HEK293 (cell line): ENCODE results near the gene BLOC1S4.

Source experiments
- CTCF ChIA-PET: fragments of 350-600 bp; formaldehyde crosslinking; extraction: SDS; loops from one replicate; lab custom pipeline; 2021; ENCODE audit warnings: antibody characterized with exemption; lab: Yijun Ruan, JAX
- POLR2A ChIA-PET: fragments of 300-600 bp; formaldehyde crosslinking; extraction: SDS; loops from one replicate; lab custom pipeline; 2020; ENCODE audit warnings: antibody characterized with exemption, inconsistent platforms; lab: Yijun Ruan, JAX
- H3K27ac ChIP-seq: fragments of 200-500 bp; sonication (Bioruptor generic); 2 replicates; pipeline ENCODE4 v1.5.1; 2014; ENCODE audit warnings: low read depth, low read length, control low read depth, inconsistent platforms; ENCODE audit errors: extremely low read depth
- H3K36me3 ChIP-seq, 2 experiments: fragments of 200-500 bp in 1 of 2; sonication (Bioruptor generic) in 1 of 2; 1 replicate in 1 of 2; 2 replicates in 1 of 2; pipeline ENCODE4 v1.5.1; 2014 to 2017; ENCODE audit warnings: inconsistent platforms in 2 of 2, low read length in 2 of 2; ENCODE audit not compliant: control insufficient read depth in 2 of 2, insufficient read depth in 1 of 2
- H3K4me1 ChIP-seq: fragments of 200-500 bp; sonication (Bioruptor generic); 2 replicates; pipeline ENCODE4 v1.5.1; 2014; ENCODE audit warnings: mild to moderate bottlenecking, low read length, inconsistent platforms; ENCODE audit not compliant: control insufficient read depth, insufficient read depth
- H3K4me3 ChIP-seq: 2 replicates; pipeline ENCODE4 v1.5.1; 2011; ENCODE audit warnings: low read depth, mild to moderate bottlenecking, control low read depth, low read length, moderate library complexity
- H3K9me3 ChIP-seq: fragments of 200-500 bp; sonication (Bioruptor generic); 2 replicates; pipeline ENCODE4 v1.5.1; 2014; ENCODE audit warnings: low read depth, low read length, inconsistent platforms; ENCODE audit not compliant: control insufficient read depth, insufficient read depth
- ATF2 ChIP-seq: fragments of 450-650 bp; formaldehyde crosslinking; IDR thresholded peaks from 2 replicates; pipeline ENCODE4 v1.5.1; 2016; ENCODE audit warnings: missing biosample characterization, missing genetic modification characterization, low read depth
- GLIS1 ChIP-seq: fragments of 450-650 bp; formaldehyde crosslinking; IDR thresholded peaks from 2 replicates; pipeline ENCODE4 v1.5.1; 2016; ENCODE audit warnings: missing biosample characterization, missing genetic modification characterization
- HOXD13 ChIP-seq: sonication (generic); formaldehyde crosslinking; IDR thresholded peaks from 2 replicates; pipeline ENCODE4 v1.8.0; 2022; ENCODE audit warnings: missing genetic modification reagents, borderline replicate concordance
- OVOL3 ChIP-seq: fragments of 450-650 bp; formaldehyde crosslinking; IDR thresholded peaks from 2 replicates; pipeline ENCODE4 v1.5.1; 2016; ENCODE audit warnings: missing biosample characterization, missing genetic modification characterization
- ZFP41 ChIP-seq: fragments of 450-650 bp; formaldehyde crosslinking; IDR thresholded peaks from 2 replicates; pipeline ENCODE4 v1.5.1; 2016; ENCODE audit warnings: missing biosample characterization, missing genetic modification characterization, borderline replicate concordance
- ZNF157 ChIP-seq: fragments of 450-650 bp; formaldehyde crosslinking; IDR thresholded peaks from 2 replicates; pipeline ENCODE4 v1.5.1; 2016; ENCODE audit warnings: missing biosample characterization, missing genetic modification characterization
- ZNF202 ChIP-seq: fragments of 450-650 bp; formaldehyde crosslinking; IDR thresholded peaks from 2 replicates; pipeline ENCODE4 v1.5.1; 2016; ENCODE audit warnings: missing biosample characterization, missing genetic modification characterization, borderline replicate concordance
- ZNF513 ChIP-seq: fragments of 450-650 bp; IDR thresholded peaks from 2 replicates; pipeline ENCODE4 v1.5.1; 2018; ENCODE audit warnings: missing biosample characterization, missing genetic modification characterization
- ZNF600 ChIP-seq: fragments of 450-650 bp; formaldehyde crosslinking; IDR thresholded peaks from 2 replicates; pipeline ENCODE4 v1.5.1; 2016; ENCODE audit warnings: missing biosample characterization, missing genetic modification characterization
- ZNF621 ChIP-seq: fragments of 450-650 bp; formaldehyde crosslinking; IDR thresholded peaks from 2 replicates; pipeline ENCODE4 v1.5.1; 2017; ENCODE audit warnings: missing biosample characterization, missing genetic modification characterization
- ZNF623 ChIP-seq: fragments of 450-650 bp; formaldehyde crosslinking; IDR thresholded peaks from 2 replicates; pipeline ENCODE4 v1.5.1; 2016; ENCODE audit warnings: missing biosample characterization, missing genetic modification characterization
- ZNF645 ChIP-seq: fragments of 450-650 bp; formaldehyde crosslinking; IDR thresholded peaks from 2 replicates; pipeline ENCODE4; 2016; ENCODE audit warnings: missing biosample characterization, missing genetic modification characterization
- ZNF76 ChIP-seq: fragments of 450-650 bp; formaldehyde crosslinking; IDR thresholded peaks from 2 replicates; pipeline ENCODE4; 2016; ENCODE audit warnings: low read depth, missing biosample characterization, missing genetic modification characterization, borderline replicate concordance
- ZNF768 ChIP-seq: fragments of 450-650 bp; formaldehyde crosslinking; IDR thresholded peaks from 2 replicates; pipeline ENCODE4 v1.5.1; 2018; ENCODE audit warnings: missing biosample characterization, mild to moderate bottlenecking, missing genetic modification characterization
- ZSCAN16 ChIP-seq: fragments of 450-650 bp; formaldehyde crosslinking; IDR thresholded peaks from 2 replicates; pipeline ENCODE4 v1.5.1; 2016; ENCODE audit warnings: missing biosample characterization, missing genetic modification characterization

The BLOC1S4 gene

GRCh38 chr4:6731780-6732179 lies 15.8 kb downstream of the BLOC1S4 start:
- CTCF ChIA-PET = interaction anchor here (0.7 kb wide), 1 partner anchor 37 kb away, joined by 3 read pairs; no protein-coding TSS in a partner anchor
- POLR2A ChIA-PET = no interaction called here
- Histone ChIP-seq H3K4me1 (no peaks in the 10 kb centered on the region), H3K4me3 (no peak overlapping the region), H3K36me3 (no peaks in the 10 kb centered on the region), H3K27ac (no peak overlapping the region), H3K9me3 (no peaks in the 10 kb centered on the region)
- TF ChIP-seq ZNF621 (no peak), ATF2 (tag by site-specific recombination) (no peak), ZFP41 (tag by site-specific recombination) (no peak), HOXD13 (CRISPR knock-in tag) (no peak), OVOL3 (tag by site-specific recombination) (no peak)

- Histone ChIP-seq H3K36me3 (no peaks in the 10 kb centered on the region), H3K4me3 (no peak overlapping the region), H3K4me1 (no peaks in the 10 kb centered on the region), H3K9me3 (no peaks in the 10 kb centered on the region), H3K27ac (no peak overlapping the region)
- TF ChIP-seq GLIS1 (tag by site-specific recombination) (no peak), ZNF157 (no peak), ZNF76 (tag by site-specific recombination) (no peak), ZNF513 (tag by site-specific recombination) (no peak), ZSCAN16 (tag by site-specific recombination) (no peak), ZNF645 (tag by site-specific recombination) (no peak), ZNF600 (tag by site-specific recombination) (no peak), ZNF768 (tag by site-specific recombination) (no peak)
- ChIA-PET POLR2A (no interaction called here), CTCF (interaction anchor here (0.7 to 0.9 kb wide), 2 partner anchors 13 to 36 kb away, joined by 3 read pairs; no protein-coding TSS in a partner anchor)
These were observed 16.7 kb downstream of the BLOC1S4 start for GRCh38 chr4:6732441-6733357.

GRCh38 chr4:6733358-6734164 lies 17.6 kb downstream of the BLOC1S4 start:
- no peak overlapping the region for H3K27ac ChIP-seq

More at GRCh38 chr4:6733358-6734164, 17.6 kb downstream of the BLOC1S4 start:
- no peaks in the 10 kb centered on the region for H3K36me3 ChIP-seq
- H3K4me3 ChIP-seq = no peak overlapping the region
- CTCF ChIA-PET = interaction anchor here (0.9 kb wide), 1 partner anchor 13 kb away, joined by 3 read pairs; no protein-coding TSS in a partner anchor
- POLR2A ChIA-PET = no interaction called here
- TF ChIP-seq ZNF202 (tag by site-specific recombination) = no peak
- TF ChIP-seq ZNF623 (tag by site-specific recombination) = peak; percentile 34; the same call in 1 of the 2 replicates
- no peaks in the 10 kb centered on the region for H3K9me3 ChIP-seq
- no peaks in the 10 kb centered on the region for H3K4me1 ChIP-seq
